Measurements from ENCODE around the gene PCDHA3. TPM values are rescaled to one million over a fixed set of nuclear protein-coding genes. Genes with fewer than 3 reads are reported as not detected.

Gene PCDHA3
- polyA plus RNA-seq, 1 of the 3 experiments (the other 2 are of a cell fraction): 0.02 TPM

DNA sequence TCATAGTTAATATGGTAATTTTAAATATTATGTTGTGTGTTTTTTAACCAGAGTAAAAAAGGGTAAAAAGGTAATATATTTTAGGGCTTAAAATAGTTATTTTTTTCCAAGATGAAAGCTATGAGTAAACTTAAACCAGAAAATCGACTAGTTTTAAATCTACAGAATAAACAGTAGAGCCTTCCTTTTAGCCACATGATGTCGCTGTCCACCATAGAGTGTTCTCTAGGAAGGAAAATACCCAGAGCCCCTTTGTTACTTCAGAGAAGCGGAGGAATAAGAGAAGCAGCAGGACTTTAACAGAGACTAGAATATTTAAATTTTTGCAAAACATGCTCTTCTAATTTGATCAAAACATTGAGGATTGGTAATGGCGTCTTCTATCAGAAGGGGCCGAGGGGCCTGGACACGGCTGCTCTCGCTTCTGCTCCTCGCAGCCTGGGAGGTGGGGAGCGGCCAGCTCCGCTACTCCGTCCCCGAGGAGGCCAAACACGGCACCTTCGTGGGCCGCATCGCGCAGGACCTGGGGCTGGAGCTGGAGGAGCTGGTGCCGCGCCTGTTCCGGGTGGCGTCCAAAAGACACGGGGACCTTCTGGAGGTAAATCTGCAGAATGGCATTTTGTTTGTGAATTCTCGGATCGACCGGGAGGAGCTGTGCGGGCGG lies 6.1 kb upstream of the PCDHA3 start, which contains the start of gene PCDHA2:
TSS of gene PCDHA2 (plus strand) at position 258 of the 664 bp plus-strand sequence.
- H3K27me3 ChIP-seq (ENCODE audit: insufficient read depth): no peaks in the 10 kb centered on the region
- H3K79me2 ChIP-seq (ENCODE audit: insufficient read depth): no peaks in the 10 kb centered on the region
- no peaks in the 10 kb centered on the region for H3K9me2 ChIP-seq
- no peak within 1 kb of the TSS for H2AFZ ChIP-seq (ENCODE audit: low read depth)
- POLR2A ChIA-PET: no interaction called here
- peaks cover 15% of the 10 kb centered on the region; the same call in 1 of the 2 replicates for H3K9me3 ChIP-seq
- DNase-seq: no peak
- H3K27ac ChIP-seq (ENCODE audit: low read depth in 2 of 2, low read length in 1 of 2): no peak within 1 kb of the TSS
- no peak for TF ChIP-seq USF2 (IDR thresholded peaks at IDR 0.05; ENCODE audit: borderline replicate concordance, low read depth, low read length)
- H4K20me1 ChIP-seq (ENCODE audit: insufficient read depth): no peaks in the 10 kb centered on the region
- CTCF ChIA-PET: interaction anchor here (0.6 to 3.7 kb wide), 5 partner anchors 12 to 426 kb away, joined by 3 to 23 read pairs (median 3); partner anchors contain the start of genes PCDHA4, PCDHA5 and PCDHA8
- no peak within 1 kb of the TSS for H3K9ac ChIP-seq
- H3K4me3 ChIP-seq (ENCODE audit: low read depth in 2 of 2, low read length in 1 of 2): peak within 1 kb of the TSS in 1 of 2 experiments; percentile 17; a peak in 1 of 4 replicates
- H3K36me3 ChIP-seq (replicated peaks in 1 of 2; ENCODE audit: control insufficient read depth in 1 of 2, insufficient read depth in 2 of 2, low read length in 1 of 2): no peaks in the 10 kb centered on the region
- no peak within 1 kb of the TSS for H3K4me2 ChIP-seq
- 76% methylated on average over 27 of the region's 27 CpGs for WGBS (ENCODE audit: low lambda C conversion rate)
- no peaks in the 10 kb centered on the region for H3K4me1 ChIP-seq (ENCODE audit: control insufficient read depth in 1 of 2, insufficient read depth in 2 of 2, low read depth in 1 of 2, low read length in 1 of 2)
- no peaks in the 10 kb centered on the region for H3F3A ChIP-seq (replicated peaks; ENCODE audit: insufficient read depth)

GRCh38 chr5:140795259-140795641 lies 5.6 kb upstream of the PCDHA3 start:
- Histone ChIP-seq H3K4me2 (no peak overlapping the region), H3K4me1 (ENCODE audit: control insufficient read depth in 1 of 2, insufficient read depth in 2 of 2, low read depth in 1 of 2, low read length in 1 of 2) (no peaks in the 10 kb centered on the region), H3K79me2 (ENCODE audit: insufficient read depth) (no peaks in the 10 kb centered on the region), H3K36me3 (replicated peaks in 1 of 2; ENCODE audit: control insufficient read depth in 1 of 2, insufficient read depth in 2 of 2, low read length in 1 of 2) (no peaks in the 10 kb centered on the region), H3K9me2 (no peaks in the 10 kb centered on the region), H3K27me3 (ENCODE audit: insufficient read depth) (no peaks in the 10 kb centered on the region), H3K9me3 (peaks cover 19% of the 10 kb centered on the region; the same call in 1 of the 2 replicates), H3K4me3 (ENCODE audit: low read depth in 2 of 2, low read length in 1 of 2) (peak overlapping the region in 1 of 2 experiments; percentile 16; a peak in 1 of 4 replicates), H3K27ac (ENCODE audit: low read depth in 2 of 2, low read length in 1 of 2) (no peak overlapping the region), H4K20me1 (ENCODE audit: insufficient read depth) (no peaks in the 10 kb centered on the region), H3F3A (replicated peaks; ENCODE audit: insufficient read depth) (no peaks in the 10 kb centered on the region), H2AFZ (ENCODE audit: low read depth) (no peak overlapping the region), H3K9ac (no peak overlapping the region)
- no peak for DNase-seq
- POLR2A ChIA-PET: no interaction called here
- 64% methylated on average over 15 of the region's 15 CpGs for WGBS (ENCODE audit: low lambda C conversion rate)
- CTCF ChIA-PET: interaction anchor here (0.7 to 3.7 kb wide), 4 partner anchors 11 to 426 kb away, joined by 3 to 23 read pairs (median 3); partner anchors contain the start of genes PCDHA4 and PCDHA8
- TF ChIP-seq, protein P1, sequence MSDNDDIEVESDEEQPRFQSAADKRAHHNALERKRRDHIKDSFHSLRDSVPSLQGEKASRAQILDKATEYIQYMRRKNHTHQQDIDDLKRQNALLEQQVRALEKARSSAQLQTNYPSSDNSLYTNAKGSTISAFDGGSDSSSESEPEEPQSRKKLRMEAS (IDR thresholded peaks at IDR 0.05; ENCODE audit: low read depth): no peak
- TF ChIP-seq RAD21 (IDR thresholded peaks at IDR 0.05; ENCODE audit: low read length) (no peak), REST (IDR thresholded peaks at IDR 0.05; ENCODE audit: low read depth, low read length) (no peak), YY1 (IDR thresholded peaks at IDR 0.05; ENCODE audit: low read depth) (no peak), FOXJ3 (CRISPR knock-in tag; IDR thresholded peaks at IDR 0.05) (no peak), RFX5 (IDR thresholded peaks at IDR 0.05; ENCODE audit: low read length) (no peak), SMC3 (IDR thresholded peaks at IDR 0.05; ENCODE audit: low read depth, low read length) (no peak), FOSL2 (IDR thresholded peaks at IDR 0.05; ENCODE audit: borderline replicate concordance, low read depth) (no peak), TCF12 (IDR thresholded peaks at IDR 0.05) (no peak), EZH2phosphoT487 (IDR thresholded peaks at IDR 0.05; ENCODE audit: borderline replicate concordance, low read depth) (no peak), PBX3 (IDR thresholded peaks at IDR 0.05) (no peak), USF2 (IDR thresholded peaks at IDR 0.05; ENCODE audit: borderline replicate concordance, low read depth, low read length) (no peak), NRF1 (IDR thresholded peaks at IDR 0.05; ENCODE audit: low read depth, low read length) (no peak), RCOR1 (IDR thresholded peaks at IDR 0.05; ENCODE audit: low read length) (no peak)
- TF ChIP-seq, protein P2, sequence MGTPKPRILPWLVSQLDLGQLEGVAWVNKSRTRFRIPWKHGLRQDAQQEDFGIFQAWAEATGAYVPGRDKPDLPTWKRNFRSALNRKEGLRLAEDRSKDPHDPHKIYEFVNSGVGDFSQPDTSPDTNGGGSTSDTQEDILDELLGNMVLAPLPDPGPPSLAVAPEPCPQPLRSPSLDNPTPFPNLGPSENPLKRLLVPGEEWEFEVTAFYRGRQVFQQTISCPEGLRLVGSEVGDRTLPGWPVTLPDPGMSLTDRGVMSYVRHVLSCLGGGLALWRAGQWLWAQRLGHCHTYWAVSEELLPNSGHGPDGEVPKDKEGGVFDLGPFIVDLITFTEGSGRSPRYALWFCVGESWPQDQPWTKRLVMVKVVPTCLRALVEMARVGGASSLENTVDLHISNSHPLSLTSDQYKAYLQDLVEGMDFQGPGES (IDR thresholded peaks at IDR 0.05; ENCODE audit: low read depth, low read length): no peak

All from SK-N-SH (cell line).